ENCODE results near the gene AAK1. TPM values are rescaled to one million over a fixed set of nuclear protein-coding genes. Genes with fewer than 3 reads are reported as not detected.

The AAK1 gene
- total and polyA plus RNA-seq, 10 of the 15 experiments (the other 5 are each of a cell fraction or from before 2014, with no cell fraction given) = 2.9 to 41.4 (median 17.5) TPM

DNA sequence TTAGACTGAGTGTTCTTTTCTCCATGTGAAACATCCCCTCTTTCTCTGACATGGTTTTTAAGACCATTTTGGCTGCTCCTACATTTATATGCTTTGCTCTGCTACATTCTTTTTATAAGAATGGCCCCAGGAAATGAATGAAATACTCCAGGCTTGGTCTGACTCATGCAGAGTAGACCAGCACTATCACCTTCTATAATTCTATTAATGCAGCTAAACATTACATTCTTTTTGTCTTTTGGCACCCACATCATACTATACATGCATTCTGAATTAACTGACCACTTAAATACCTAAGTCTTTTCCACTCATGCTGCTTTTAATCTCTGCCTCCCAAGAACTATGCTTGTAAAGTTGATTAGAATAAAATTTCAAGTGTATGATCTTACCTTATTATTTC is 94.1 kb downstream of the AAK1 start (continued):
- TF ChIP-seq, protein P1, sequence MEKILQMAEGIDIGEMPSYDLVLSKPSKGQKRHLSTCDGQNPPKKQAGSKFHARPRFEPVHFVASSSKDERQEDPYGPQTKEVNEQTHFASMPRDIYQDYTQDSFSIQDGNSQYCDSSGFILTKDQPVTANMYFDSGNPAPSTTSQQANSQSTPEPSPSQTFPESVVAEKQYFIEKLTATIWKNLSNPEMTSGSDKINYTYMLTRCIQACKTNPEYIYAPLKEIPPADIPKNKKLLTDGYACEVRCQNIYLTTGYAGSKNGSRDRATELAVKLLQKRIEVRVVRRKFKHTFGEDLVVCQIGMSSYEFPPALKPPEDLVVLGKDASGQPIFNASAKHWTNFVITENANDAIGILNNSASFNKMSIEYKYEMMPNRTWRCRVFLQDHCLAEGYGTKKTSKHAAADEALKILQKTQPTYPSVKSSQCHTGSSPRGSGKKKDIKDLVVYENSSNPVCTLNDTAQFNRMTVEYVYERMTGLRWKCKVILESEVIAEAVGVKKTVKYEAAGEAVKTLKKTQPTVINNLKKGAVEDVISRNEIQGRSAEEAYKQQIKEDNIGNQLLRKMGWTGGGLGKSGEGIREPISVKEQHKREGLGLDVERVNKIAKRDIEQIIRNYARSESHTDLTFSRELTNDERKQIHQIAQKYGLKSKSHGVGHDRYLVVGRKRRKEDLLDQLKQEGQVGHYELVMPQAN (conservative IDR thresholded peaks at IDR 0.05) = no peak

DNA sequence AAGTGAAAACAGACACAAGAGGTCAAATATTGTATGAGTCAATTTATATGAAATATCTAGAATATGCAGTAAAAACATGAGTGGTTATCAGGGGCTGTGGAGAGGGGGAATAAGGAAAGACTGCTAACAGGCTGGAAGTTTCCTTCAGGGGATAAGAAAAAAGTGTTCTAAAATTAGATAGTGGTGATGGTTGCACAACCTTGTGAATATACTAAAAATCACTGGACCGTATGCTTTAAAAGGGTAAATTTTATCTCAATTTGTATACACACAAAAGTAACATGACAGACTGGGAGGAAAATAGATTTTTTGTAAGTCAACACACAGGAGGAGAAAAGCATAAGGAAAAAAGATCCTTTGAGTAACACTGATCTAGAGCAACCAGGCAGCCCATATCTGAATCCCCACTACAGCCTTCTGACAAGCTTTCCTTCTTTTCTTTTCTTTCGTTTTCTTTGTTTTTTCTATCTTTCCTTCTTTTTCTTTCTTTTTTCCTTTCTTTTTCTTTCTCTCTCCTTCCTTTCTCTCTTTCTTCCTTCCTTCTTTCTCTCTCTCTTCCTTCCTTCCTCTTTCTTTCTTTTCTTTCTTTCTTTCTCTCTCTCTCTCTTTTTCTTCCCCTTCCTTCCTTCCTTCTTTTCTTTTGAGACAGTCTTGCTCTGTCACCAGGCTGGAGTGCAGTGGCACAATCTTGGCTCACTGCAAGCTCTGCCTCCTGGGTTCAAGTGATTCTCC is 95.4 kb downstream of the AAK1 start:
- Histone ChIP-seq H3K4me3 (no peak overlapping the region), H4K20me1 (ENCODE audit: control insufficient read depth, insufficient read depth) (no peaks in the 10 kb centered on the region), H2AFZ (ENCODE audit: control insufficient read depth, low read depth, low read length) (no peak overlapping the region), H3K27ac (ENCODE audit: control insufficient read depth, insufficient read depth) (no peak overlapping the region; the same call in 1 of the 2 replicates), H3K9me3 (replicated peaks; ENCODE audit: control insufficient read depth, insufficient read depth, low read length) (no peaks in the 10 kb centered on the region; the same call in none of the 3 replicates), H3K4me1 (ENCODE audit: control insufficient read depth, insufficient read depth, low read length) (peaks cover 27% of the 10 kb centered on the region), H3K4me2 (ENCODE audit: control insufficient read depth, insufficient read depth) (no peak overlapping the region; the same call in 1 of the 2 replicates), H3K79me2 (ENCODE audit: control insufficient read depth, insufficient read depth, low read length) (no peaks in the 10 kb centered on the region; the same call in none of the 2 replicates), H3K36me3 (ENCODE audit: control insufficient read depth in 2 of 2, insufficient read depth in 2 of 2, low read length in 1 of 2) (peaks cover under 1 to 2% of the 10 kb centered on the region in 2 experiments; a peak in 2 of 4 replicates), H3K27me3 (replicated peaks in 1 of 2; ENCODE audit: control insufficient read depth in 2 of 2, insufficient read depth in 2 of 2, low read length in 1 of 2) (no peaks in the 10 kb centered on the region), H3K9ac (ENCODE audit: control insufficient read depth, insufficient read depth, low read length) (no peak overlapping the region)
- TF ChIP-seq CEBPB (IDR thresholded peaks at IDR 0.05; ENCODE audit: borderline replicate concordance in 1 of 2, low read depth in 2 of 2, low read length in 2 of 2) = no peak
- TF ChIP-seq, protein P2, sequence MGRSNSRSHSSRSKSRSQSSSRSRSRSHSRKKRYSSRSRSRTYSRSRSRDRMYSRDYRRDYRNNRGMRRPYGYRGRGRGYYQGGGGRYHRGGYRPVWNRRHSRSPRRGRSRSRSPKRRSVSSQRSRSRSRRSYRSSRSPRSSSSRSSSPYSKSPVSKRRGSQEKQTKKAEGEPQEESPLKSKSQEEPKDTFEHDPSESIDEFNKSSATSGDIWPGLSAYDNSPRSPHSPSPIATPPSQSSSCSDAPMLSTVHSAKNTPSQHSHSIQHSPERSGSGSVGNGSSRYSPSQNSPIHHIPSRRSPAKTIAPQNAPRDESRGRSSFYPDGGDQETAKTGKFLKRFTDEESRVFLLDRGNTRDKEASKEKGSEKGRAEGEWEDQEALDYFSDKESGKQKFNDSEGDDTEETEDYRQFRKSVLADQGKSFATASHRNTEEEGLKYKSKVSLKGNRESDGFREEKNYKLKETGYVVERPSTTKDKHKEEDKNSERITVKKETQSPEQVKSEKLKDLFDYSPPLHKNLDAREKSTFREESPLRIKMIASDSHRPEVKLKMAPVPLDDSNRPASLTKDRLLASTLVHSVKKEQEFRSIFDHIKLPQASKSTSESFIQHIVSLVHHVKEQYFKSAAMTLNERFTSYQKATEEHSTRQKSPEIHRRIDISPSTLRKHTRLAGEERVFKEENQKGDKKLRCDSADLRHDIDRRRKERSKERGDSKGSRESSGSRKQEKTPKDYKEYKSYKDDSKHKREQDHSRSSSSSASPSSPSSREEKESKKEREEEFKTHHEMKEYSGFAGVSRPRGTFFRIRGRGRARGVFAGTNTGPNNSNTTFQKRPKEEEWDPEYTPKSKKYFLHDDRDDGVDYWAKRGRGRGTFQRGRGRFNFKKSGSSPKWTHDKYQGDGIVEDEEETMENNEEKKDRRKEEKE (IDR thresholded peaks at IDR 0.05) = no peak
- no peak for TF ChIP-seq GATAD2B (conservative IDR thresholded peaks at IDR 0.05; ENCODE audit: low read depth)
- TF ChIP-seq, protein P3, sequence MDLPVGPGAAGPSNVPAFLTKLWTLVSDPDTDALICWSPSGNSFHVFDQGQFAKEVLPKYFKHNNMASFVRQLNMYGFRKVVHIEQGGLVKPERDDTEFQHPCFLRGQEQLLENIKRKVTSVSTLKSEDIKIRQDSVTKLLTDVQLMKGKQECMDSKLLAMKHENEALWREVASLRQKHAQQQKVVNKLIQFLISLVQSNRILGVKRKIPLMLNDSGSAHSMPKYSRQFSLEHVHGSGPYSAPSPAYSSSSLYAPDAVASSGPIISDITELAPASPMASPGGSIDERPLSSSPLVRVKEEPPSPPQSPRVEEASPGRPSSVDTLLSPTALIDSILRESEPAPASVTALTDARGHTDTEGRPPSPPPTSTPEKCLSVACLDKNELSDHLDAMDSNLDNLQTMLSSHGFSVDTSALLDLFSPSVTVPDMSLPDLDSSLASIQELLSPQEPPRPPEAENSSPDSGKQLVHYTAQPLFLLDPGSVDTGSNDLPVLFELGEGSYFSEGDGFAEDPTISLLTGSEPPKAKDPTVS (IDR thresholded peaks at IDR 0.05; ENCODE audit: low read depth, low read length) = no peak
- TF ChIP-seq EZH2 (IDR thresholded peaks at IDR 0.05; ENCODE audit: borderline replicate concordance, control insufficient read depth, low read depth, low read length) = no peak
- TF ChIP-seq, protein P4, sequence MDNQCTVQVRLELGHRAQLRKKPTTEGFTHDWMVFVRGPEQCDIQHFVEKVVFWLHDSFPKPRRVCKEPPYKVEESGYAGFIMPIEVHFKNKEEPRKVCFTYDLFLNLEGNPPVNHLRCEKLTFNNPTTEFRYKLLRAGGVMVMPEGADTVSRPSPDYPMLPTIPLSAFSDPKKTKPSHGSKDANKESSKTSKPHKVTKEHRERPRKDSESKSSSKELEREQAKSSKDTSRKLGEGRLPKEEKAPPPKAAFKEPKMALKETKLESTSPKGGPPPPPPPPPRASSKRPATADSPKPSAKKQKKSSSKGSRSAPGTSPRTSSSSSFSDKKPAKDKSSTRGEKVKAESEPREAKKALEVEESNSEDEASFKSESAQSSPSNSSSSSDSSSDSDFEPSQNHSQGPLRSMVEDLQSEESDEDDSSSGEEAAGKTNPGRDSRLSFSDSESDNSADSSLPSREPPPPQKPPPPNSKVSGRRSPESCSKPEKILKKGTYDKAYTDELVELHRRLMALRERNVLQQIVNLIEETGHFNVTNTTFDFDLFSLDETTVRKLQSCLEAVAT (IDR thresholded peaks at IDR 0.05) = peak; percentile 37; the same call in 1 of the 2 replicates
- FAIRE-seq (no peak), ATAC-seq (no peak), DNase-seq (ENCODE audit: low read depth, low spot score) (no peak)
- ChIA-PET POLR2A (no interaction called here), SMC1A (ENCODE audit: uncharacterized antibody, unreplicated experiment) (interaction anchor here (1.2 to 1.3 kb wide), 2 partner anchors 8 to 15 kb away, joined by 3 read pairs; no protein-coding TSS in a partner anchor), RAD21 (ENCODE audit: unreplicated experiment) (interaction anchor here (0.9 to 1.3 kb wide), 2 partner anchors 13 to 111 kb away, joined by 3 to 4 read pairs; partner anchors contain the start of gene NFU1), CTCF (interaction anchor here (1.7 to 14.4 kb wide), 2 partner anchors 16 to 169 kb away, joined by 3 to 176 read pairs; no protein-coding TSS in a partner anchor)
- no TSS peak for BruUV-seq (replicated peaks)
- 25% methylated on average over 2 of the region's 2 CpGs for WGBS (ENCODE audit: insufficient coverage, insufficient replicate concordance, low lambda C conversion rate, missing lambda C conversion rate)
- in situ Hi-C loops (cut with MboI) = no loop called here
- intact Hi-C loops (cut with micrococcal nuclease; ENCODE audit: unreplicated experiment) = loop anchor here (5.0 kb wide), 1 partner anchor 111 kb away; the partner anchor contains the start of gene NFU1

Measured in GM12878 (cell line).